SU-DHL-6 (cell line): ENCODE data around the gene KRT17.

Source experiments
- H2AFZ ChIP-seq: fragments of 200-600 bp; sonication (generic); 2 replicates; pipeline ENCODE4 v1.6.1; 2014; ENCODE audit warnings: low read depth, mild to moderate bottlenecking, moderate library complexity, mixed read lengths, antibody characterized with exemption, low read length; ENCODE audit not compliant: severe bottlenecking
- H3F3A ChIP-seq: fragments of 200-600 bp; shearing (Covaris generic); 2 replicates; pipeline ENCODE4 v1.6.0; 2016; ENCODE audit warnings: antibody characterized with exemption, mild to moderate bottlenecking; ENCODE audit not compliant: insufficient read depth
- H3K27ac ChIP-seq: fragments of 200-600 bp; sonication (generic); 2 replicates; pipeline ENCODE4 v1.5.1; 2016; ENCODE audit warnings: low read depth, mild to moderate bottlenecking, low read length, moderate library complexity, mixed read lengths
- H3K27me3 ChIP-seq: fragments of 200-600 bp; sonication (generic), shearing (Covaris generic); 2 replicates; pipeline ENCODE4 v1.6.0; 2014; ENCODE audit warnings: mild to moderate bottlenecking, low read length
- H3K36me3 ChIP-seq: fragments of 200-600 bp; sonication (generic); 2 replicates; pipeline ENCODE4 v1.6.1; 2014; ENCODE audit warnings: mild to moderate bottlenecking, low read length, mixed read lengths
- H3K4me2 ChIP-seq: fragments of 300-600, 200-600 bp; shearing (Covaris generic), sonication (generic); 2 replicates; pipeline ENCODE4 v1.6.0; 2014; ENCODE audit warnings: low read length, low read depth, mild to moderate bottlenecking; ENCODE audit not compliant: poor library complexity, severe bottlenecking
- H3K4me3 ChIP-seq: fragments of 200-600 bp; sonication (generic); 2 replicates; pipeline ENCODE4 v1.5.1; 2014; ENCODE audit warnings: antibody characterized with exemption, low read length, mild to moderate bottlenecking, mixed read lengths; ENCODE audit not compliant: insufficient read depth, poor library complexity, severe bottlenecking
- H3K79me2 ChIP-seq: fragments of 200-600 bp; sonication (generic); 2 replicates; pipeline ENCODE4 v1.6.1; 2014; ENCODE audit warnings: mild to moderate bottlenecking, low read length, moderate library complexity; ENCODE audit not compliant: insufficient read depth
- H3K9ac ChIP-seq: fragments of 200-600 bp; sonication (generic); 2 replicates; pipeline ENCODE4 v1.7.0; 2014; ENCODE audit warnings: mild to moderate bottlenecking, low read length
- H3K9me2 ChIP-seq: fragments of 200-600 bp; sonication (generic); replicated peaks from 2 replicates; pipeline ENCODE4 v1.6.1; 2014; ENCODE audit warnings: low read length; ENCODE audit not compliant: insufficient read depth
- H3K9me3 ChIP-seq: fragments of 200-600 bp; sonication (generic); 2 replicates; pipeline ENCODE4 v1.6.1; 2014; ENCODE audit warnings: low read length, mixed read lengths; ENCODE audit not compliant: insufficient read depth
- H4K20me1 ChIP-seq: fragments of 200-600 bp; sonication (generic); 2 replicates; pipeline ENCODE4 v1.6.1; 2014; ENCODE audit warnings: low read depth, mild to moderate bottlenecking, antibody characterized with exemption, low read length, moderate library complexity, mixed read lengths
- EZH2phosphoT487 ChIP-seq: fragments of 200-600 bp; sonication (generic), shearing (Covaris generic); conservative IDR thresholded peaks from 2 replicates; pipeline ENCODE4 v1.6.1; 2018; ENCODE audit warnings: mild to moderate bottlenecking, antibody characterized with exemption, low read length, moderate library complexity, mixed read lengths
- TF ChIP-seq, protein P1 (sequence below): fragments of 200-600 bp; sonication (generic); IDR thresholded peaks from one replicate; pipeline ENCODE4 v1.5.1; 2017; ENCODE audit warnings: antibody characterized with exemption, mild to moderate bottlenecking, low read length, moderate library complexity; ENCODE audit not compliant: insufficient read depth, poor library complexity, severe bottlenecking

Gene KRT17

DNA sequence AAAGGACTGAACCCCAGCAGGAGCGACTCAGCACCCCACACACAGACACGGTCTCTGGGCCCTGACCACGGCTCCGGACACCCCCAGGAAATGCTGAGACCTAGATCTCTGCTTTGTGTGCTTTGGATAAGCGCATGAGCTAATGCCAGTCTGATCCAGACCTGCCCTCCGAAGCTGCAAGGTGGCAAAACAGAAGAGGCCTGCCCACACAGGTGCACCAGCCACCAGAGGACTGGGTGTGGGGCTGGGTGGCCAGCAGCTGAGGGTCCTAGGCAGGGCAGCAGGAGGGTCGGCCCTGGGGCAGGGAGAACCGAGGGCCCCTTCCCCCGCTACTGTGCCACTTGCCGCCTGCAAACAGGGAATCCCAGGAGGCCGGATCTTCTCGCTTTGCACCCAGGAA lies 33.6 kb upstream of the KRT17 start:
- no peaks in the 10 kb centered on the region for H3K27me3 ChIP-seq
- H3K4me3 ChIP-seq, result no peak overlapping the region
- H3F3A ChIP-seq, result no peaks in the 10 kb centered on the region
- H3K9ac ChIP-seq, result no peak overlapping the region
- no peak overlapping the region for H3K27ac ChIP-seq
- H3K9me3 ChIP-seq, result no peaks in the 10 kb centered on the region
- no peaks in the 10 kb centered on the region for H3K79me2 ChIP-seq
- no peaks in the 10 kb centered on the region for H3K9me2 ChIP-seq
- TF ChIP-seq, protein P1, sequence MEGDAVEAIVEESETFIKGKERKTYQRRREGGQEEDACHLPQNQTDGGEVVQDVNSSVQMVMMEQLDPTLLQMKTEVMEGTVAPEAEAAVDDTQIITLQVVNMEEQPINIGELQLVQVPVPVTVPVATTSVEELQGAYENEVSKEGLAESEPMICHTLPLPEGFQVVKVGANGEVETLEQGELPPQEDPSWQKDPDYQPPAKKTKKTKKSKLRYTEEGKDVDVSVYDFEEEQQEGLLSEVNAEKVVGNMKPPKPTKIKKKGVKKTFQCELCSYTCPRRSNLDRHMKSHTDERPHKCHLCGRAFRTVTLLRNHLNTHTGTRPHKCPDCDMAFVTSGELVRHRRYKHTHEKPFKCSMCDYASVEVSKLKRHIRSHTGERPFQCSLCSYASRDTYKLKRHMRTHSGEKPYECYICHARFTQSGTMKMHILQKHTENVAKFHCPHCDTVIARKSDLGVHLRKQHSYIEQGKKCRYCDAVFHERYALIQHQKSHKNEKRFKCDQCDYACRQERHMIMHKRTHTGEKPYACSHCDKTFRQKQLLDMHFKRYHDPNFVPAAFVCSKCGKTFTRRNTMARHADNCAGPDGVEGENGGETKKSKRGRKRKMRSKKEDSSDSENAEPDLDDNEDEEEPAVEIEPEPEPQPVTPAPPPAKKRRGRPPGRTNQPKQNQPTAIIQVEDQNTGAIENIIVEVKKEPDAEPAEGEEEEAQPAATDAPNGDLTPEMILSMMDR, result no peak
- TF ChIP-seq EZH2phosphoT487, result no peak
- H3K36me3 ChIP-seq, result no peaks in the 10 kb centered on the region
- no peaks in the 10 kb centered on the region for H4K20me1 ChIP-seq
- no peak overlapping the region for H2AFZ ChIP-seq
- H3K4me2 ChIP-seq, result no peak overlapping the region

DNA sequence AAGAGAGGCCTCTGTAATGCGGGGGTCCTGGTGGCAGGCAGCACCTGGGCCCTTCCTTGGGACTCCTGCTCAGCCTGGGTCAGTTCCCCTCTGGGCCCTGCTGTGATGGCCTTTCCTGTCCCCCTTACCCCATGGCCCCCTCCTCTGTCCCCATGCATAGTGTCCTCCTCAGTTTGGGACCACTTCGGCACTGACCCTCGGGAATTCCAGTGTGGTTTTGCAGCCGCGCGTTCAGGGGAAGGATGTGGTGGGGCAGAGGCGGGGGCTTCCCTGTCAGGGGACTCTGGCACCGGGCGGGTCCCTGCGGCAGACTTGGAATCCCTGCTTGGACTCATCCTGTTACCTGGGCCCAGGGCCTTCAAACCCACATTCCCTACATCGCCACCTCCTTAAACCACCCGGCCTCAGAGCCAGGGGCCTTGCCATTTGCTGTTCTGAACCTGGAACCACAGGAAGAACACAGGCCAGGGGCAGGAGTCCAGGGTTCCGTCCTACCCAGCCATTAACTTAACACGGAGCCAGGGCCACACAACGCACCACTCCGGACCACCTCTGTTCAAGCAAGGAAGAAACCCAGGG lies 32.9 kb upstream of the KRT17 start:
- no peak overlapping the region for H3K4me2 ChIP-seq
- no peaks in the 10 kb centered on the region for H3K79me2 ChIP-seq
- H3K4me3 ChIP-seq, result no peak overlapping the region
- H3K9me3 ChIP-seq, result no peaks in the 10 kb centered on the region
- H3K27ac ChIP-seq, result no peak overlapping the region
- no peak overlapping the region for H3K9ac ChIP-seq
- H3K9me2 ChIP-seq, result no peaks in the 10 kb centered on the region
- H3F3A ChIP-seq, result no peaks in the 10 kb centered on the region
- no peaks in the 10 kb centered on the region for H3K27me3 ChIP-seq
- H2AFZ ChIP-seq, result no peak overlapping the region
- no peaks in the 10 kb centered on the region for H3K36me3 ChIP-seq
- TF ChIP-seq, protein P1, result no peak
- H4K20me1 ChIP-seq, result no peaks in the 10 kb centered on the region

DNA sequence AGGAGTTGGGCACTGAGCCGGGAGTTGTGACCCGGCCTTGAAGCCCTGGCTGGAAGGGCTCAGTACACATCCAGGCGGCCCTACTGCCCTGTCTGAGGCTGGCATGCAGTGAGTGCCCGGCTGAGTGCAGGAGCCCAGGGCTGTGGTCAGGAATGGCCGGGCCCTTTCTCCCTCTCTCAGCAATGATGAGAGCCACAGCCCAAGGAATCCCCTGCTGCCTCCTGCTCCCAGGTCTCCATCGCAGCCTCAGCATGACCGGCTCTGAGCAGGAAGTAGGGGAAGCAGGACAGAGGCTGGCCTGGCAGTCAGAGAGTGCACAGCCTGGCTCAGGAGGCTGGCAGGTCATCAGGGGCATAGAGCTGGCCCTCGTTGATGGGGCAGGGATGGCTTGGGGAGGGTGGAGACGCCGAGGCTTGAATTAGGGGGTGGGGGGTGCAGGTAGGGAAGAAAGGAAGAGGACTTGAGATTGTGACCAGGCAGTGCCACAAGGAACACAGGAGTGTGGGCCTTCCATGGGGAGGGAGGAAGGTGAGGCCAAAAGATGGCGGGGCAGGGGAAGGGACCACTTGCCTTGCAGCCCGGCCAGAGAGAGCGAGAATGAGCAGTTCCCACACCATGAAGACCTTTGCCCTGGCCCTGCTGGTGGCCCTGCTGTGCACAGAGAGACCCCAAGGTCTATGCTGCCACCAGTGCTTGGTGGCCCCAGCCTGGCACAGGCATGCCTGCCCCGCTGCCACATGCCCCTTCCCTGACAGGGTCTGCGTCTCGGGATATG lies 32.1 kb upstream of the KRT17 start:
- Histone ChIP-seq H4K20me1 (no peaks in the 10 kb centered on the region), H3K4me3 (no peak overlapping the region), H3K4me2 (no peak overlapping the region), H3K36me3 (no peaks in the 10 kb centered on the region), H3K27me3 (no peaks in the 10 kb centered on the region), H3K9me3 (no peaks in the 10 kb centered on the region), H3K27ac (no peak overlapping the region), H3K9me2 (no peaks in the 10 kb centered on the region), H3K9ac (no peak overlapping the region), H3K79me2 (no peaks in the 10 kb centered on the region), H3F3A (no peaks in the 10 kb centered on the region), H2AFZ (no peak overlapping the region)
- TF ChIP-seq EZH2phosphoT487, result no peak
- TF ChIP-seq, protein P1, result no peak
